WERI-Rb-1 (cell line): Measurements from ENCODE around the gene METTL26.
A peak's percentile ranks its signal among the peaks of the same experiment; 100 is the strongest.

Experiments
- DNase-seq: peaks from one replicate; pipeline ENCODE4 v3.0.0-alpha.2; 2020
- H3K27ac ChIP-seq: fragments of 250-450 bp; sonication (Bioruptor Pico); 2 replicates; pipeline ENCODE4 v1.5.1; 2020; ENCODE audit warnings: mild to moderate bottlenecking, moderate library complexity
- H3K27me3 ChIP-seq: fragments of 250-450 bp; sonication (Bioruptor Pico); 2 replicates; pipeline ENCODE4 v1.5.1; 2021; ENCODE audit warnings: mild to moderate bottlenecking, low read depth, moderate library complexity; ENCODE audit not compliant: insufficient read depth, severe bottlenecking
- H3K36me3 ChIP-seq: fragments of 250-450 bp; sonication (Bioruptor Pico); 2 replicates; pipeline ENCODE4 v1.5.1; 2020; ENCODE audit warnings: mild to moderate bottlenecking, moderate library complexity
- H3K4me3 ChIP-seq: 2 replicates; pipeline ENCODE4 v1.5.1; 2011; ENCODE audit warnings: low read depth, mild to moderate bottlenecking, control low read depth, low read length
- H3K9me3 ChIP-seq: fragments of 250-450 bp; sonication (Bioruptor Pico); 2 replicates; pipeline ENCODE4 v1.5.1; 2021; ENCODE audit warnings: mild to moderate bottlenecking, moderate library complexity; ENCODE audit not compliant: severe bottlenecking
- CTCF ChIP-seq: IDR thresholded peaks from 2 replicates; pipeline ENCODE4 v1.5.1; 2011; ENCODE audit warnings: low read depth, mild to moderate bottlenecking, control low read depth, inconsistent platforms, low read length

METTL26 gene

GRCh38 chr16:630815-631405 is 5.2 kb downstream of the METTL26 start, which contains the start of gene WFIKKN1:
TSS of gene WFIKKN1 (plus strand) at chr16:630985. CDS start at chr16:631254, 269 bp downstream.
- Histone ChIP-seq H3K9me3 (no peaks in the 10 kb centered on the region), H3K4me3 (no peak within 1 kb of the TSS), H3K36me3 (peaks cover 55% of the 10 kb centered on the region), H3K27me3 (no peaks in the 10 kb centered on the region), H3K27ac (peak within 1 kb of the TSS; percentile 96)
- DNase-seq = no peak
- no peak for TF ChIP-seq CTCF

GRCh38 chr16:630249-630814 is 5.8 kb downstream of the METTL26 start:
- TF ChIP-seq CTCF = no peak
- Histone ChIP-seq H3K36me3 (peaks cover 57% of the 10 kb centered on the region), H3K27me3 (no peaks in the 10 kb centered on the region), H3K4me3 (no peak overlapping the region), H3K9me3 (no peaks in the 10 kb centered on the region), H3K27ac (peak overlapping the region; percentile 96)
- no peak for DNase-seq

DNA sequence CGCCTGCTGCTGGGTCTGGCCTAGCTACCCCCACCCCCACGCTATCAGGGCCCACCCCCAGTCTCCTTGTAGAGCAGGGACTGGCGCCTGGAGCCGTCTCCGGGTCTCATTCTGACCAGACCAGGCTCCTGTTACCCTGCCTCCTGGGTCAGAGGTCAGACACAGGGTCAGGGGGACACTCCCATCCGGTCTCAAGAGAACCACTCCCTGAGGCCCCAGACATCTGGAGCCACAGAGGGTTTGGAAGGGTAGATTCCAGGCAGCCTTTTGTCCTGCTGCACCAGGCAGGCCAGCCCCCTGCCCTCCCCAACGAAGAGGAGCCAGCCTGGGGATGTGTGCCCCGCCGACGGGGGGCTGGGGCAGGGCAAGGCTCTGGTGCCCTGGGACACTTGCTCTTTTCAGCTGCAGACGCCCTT is 6.3 kb downstream of the METTL26 start:
- Histone ChIP-seq H3K27ac (peak overlapping the region; percentile 96), H3K9me3 (no peaks in the 10 kb centered on the region), H3K4me3 (no peak overlapping the region), H3K36me3 (peaks cover 57% of the 10 kb centered on the region), H3K27me3 (no peaks in the 10 kb centered on the region)
- DNase-seq = no peak
- TF ChIP-seq CTCF = no peak

DNA sequence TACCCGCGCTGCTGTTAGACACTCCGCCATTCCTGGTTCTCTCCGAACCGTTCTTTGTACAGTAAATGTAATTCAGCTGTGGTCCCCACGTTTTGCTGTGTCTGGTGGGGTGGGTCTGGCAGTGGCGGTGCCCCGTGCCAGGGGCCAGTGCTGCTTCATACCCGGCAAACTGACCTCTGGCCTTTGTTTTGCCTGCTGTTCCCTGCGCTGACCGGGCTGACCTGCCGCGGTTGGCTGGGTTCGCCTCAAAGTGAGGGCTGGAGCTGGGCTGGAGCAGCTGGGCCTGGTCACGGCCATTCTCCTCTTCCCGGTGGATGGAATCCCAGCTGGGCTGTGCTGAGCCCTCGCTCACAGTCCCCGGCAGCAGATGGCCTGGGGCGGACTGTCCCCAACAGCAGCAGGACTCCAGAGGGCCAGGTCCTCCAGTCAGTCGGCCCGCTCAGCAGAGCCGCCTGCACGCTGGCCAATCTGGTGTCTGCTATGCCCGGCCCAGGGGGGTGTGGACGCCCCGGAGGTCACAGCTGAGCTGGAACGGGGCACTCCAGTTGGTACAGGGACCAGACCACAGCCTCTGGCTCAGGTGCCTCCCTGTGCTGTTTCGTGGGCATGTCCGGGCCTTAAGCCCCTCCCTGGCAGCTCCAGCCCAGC is 6.8 kb downstream of the METTL26 start:
- H3K27me3 ChIP-seq = no peaks in the 10 kb centered on the region
- H3K27ac ChIP-seq = peak overlapping the region; percentile 96
- no peaks in the 10 kb centered on the region for H3K9me3 ChIP-seq
- peak; percentile 94 for DNase-seq
- TF ChIP-seq CTCF = no peak
- peak overlapping the region; percentile 7 for H3K4me3 ChIP-seq
- H3K36me3 ChIP-seq = peaks cover 53% of the 10 kb centered on the region

- Histone ChIP-seq H3K9me3 (no peaks in the 10 kb centered on the region), H3K36me3 (peaks cover 45% of the 10 kb centered on the region), H3K27me3 (no peaks in the 10 kb centered on the region), H3K4me3 (no peak overlapping the region), H3K27ac (peak overlapping the region; percentile 96)
- no peak for DNase-seq
- TF ChIP-seq CTCF = no peak
These were observed 7.6 kb downstream of the METTL26 start for GRCh38 chr16:628321-629061.
